ENCODE data around the gene ECM1.

Gene ECM1

DNA sequence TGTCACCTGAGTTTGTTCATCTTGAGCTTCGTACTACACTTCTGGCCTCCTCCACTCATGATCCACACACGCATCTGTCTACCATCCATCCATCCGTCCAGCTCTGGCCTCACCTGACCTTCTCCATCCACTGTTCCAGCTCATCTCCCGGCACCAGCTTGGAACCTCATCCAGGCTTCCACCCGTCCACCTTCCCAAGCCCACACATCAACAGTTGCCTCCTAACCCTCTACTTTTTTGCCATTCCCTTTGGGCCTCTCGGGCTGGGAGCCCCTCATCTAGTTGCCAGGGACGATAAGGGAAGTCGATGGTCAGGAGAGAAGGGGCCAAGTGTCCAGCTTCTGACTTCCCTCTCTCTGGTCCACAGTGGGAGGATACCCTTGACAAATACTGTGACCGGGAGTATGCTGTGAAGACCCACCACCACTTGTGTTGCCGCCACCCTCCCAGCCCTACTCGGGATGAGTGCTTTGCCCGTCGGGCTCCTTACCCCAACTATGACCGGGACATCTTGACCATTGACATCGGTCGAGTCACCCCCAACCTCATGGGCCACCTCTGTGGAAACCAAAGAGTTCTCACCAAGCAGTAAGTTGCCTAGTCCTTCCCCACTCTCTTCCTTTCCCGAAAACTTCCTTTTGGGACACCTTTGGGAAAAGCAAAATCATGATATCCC lies 4.2 kb downstream of the ECM1 start:
- Histone ChIP-seq H4K20me1 (ENCODE audit: insufficient read depth, low read length, poor library complexity, severe bottlenecking) (no peaks in the 10 kb centered on the region), H3F3A (ENCODE audit: low read depth) (no peaks in the 10 kb centered on the region), H3K9me3 (ENCODE audit: insufficient read depth, low read depth, low read length) (no peaks in the 10 kb centered on the region), H3K4me2 (ENCODE audit: low read depth, low read length, poor library complexity, severe bottlenecking) (no peak overlapping the region), H3K9me2 (replicated peaks; ENCODE audit: low read depth, low read length) (no peaks in the 10 kb centered on the region), H3K4me3 (ENCODE audit: low read length, poor library complexity, severe bottlenecking) (no peak overlapping the region), H3K4me1 (ENCODE audit: insufficient read depth, low read length, poor library complexity, severe bottlenecking) (peaks cover 6% of the 10 kb centered on the region), H3K27me3 (ENCODE audit: insufficient read depth, low read length, poor library complexity, severe bottlenecking) (no peaks in the 10 kb centered on the region), H3K79me2 (ENCODE audit: insufficient read depth, low read length) (no peaks in the 10 kb centered on the region), H2AFZ (ENCODE audit: low read length) (no peak overlapping the region), H3K9ac (ENCODE audit: low read depth, low read length, poor library complexity, severe bottlenecking) (no peak overlapping the region), H3K36me3 (ENCODE audit: insufficient read depth, low read length) (peaks cover under 1% of the 10 kb centered on the region; the same call in 1 of the 2 replicates)
- TF ChIP-seq EZH2phosphoT487 (IDR thresholded peaks at IDR 0.05; ENCODE audit: borderline replicate concordance), result no peak
- TF ChIP-seq, protein P1, sequence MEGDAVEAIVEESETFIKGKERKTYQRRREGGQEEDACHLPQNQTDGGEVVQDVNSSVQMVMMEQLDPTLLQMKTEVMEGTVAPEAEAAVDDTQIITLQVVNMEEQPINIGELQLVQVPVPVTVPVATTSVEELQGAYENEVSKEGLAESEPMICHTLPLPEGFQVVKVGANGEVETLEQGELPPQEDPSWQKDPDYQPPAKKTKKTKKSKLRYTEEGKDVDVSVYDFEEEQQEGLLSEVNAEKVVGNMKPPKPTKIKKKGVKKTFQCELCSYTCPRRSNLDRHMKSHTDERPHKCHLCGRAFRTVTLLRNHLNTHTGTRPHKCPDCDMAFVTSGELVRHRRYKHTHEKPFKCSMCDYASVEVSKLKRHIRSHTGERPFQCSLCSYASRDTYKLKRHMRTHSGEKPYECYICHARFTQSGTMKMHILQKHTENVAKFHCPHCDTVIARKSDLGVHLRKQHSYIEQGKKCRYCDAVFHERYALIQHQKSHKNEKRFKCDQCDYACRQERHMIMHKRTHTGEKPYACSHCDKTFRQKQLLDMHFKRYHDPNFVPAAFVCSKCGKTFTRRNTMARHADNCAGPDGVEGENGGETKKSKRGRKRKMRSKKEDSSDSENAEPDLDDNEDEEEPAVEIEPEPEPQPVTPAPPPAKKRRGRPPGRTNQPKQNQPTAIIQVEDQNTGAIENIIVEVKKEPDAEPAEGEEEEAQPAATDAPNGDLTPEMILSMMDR (conservative IDR thresholded peaks at IDR 0.05; ENCODE audit: low read length), result no peak

DNA sequence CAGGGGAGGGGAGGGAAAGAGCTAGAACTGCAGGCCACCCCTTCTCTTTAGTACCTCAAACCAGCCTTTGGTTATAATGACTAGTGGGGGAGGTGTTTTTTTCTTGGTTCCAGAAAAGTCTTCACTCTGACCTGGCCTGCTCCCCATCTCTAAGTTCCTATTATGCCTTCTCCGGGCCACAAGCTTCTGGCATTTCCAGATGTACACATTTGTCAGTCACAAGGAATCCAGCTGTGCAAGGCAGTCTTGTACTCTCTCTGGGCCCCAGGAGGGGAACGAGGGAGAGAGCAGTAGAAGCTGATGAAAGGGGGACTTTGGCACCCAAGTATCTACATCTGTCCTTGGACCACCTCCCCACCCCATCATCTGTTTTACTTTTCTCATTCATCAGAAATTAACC lies 4.9 kb downstream of the ECM1 start:
- Histone ChIP-seq H3K9ac (ENCODE audit: low read depth, low read length, poor library complexity, severe bottlenecking) (no peak overlapping the region), H3K4me1 (ENCODE audit: insufficient read depth, low read length, poor library complexity, severe bottlenecking) (peaks cover 11% of the 10 kb centered on the region)

DNA sequence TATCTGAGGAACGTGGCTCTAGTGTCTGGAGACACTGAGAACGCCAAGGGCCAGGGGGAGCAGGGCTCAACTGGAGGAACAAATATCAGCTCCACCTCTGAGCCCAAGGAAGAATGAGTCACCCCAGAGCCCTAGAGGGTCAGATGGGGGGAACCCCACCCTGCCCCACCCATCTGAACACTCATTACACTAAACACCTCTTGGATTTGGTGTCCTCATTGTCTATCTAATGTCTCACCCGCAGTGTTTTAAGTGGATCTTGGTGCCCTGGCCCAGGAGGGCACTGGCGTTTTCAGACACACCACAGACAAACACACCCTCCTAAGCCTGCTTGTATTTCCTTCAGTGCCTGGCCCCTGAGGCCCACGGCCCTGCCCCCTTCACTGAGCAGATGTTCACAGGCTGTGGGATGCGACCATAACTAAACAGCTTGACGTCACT lies 5.5 kb downstream of the ECM1 start:
- Histone ChIP-seq H3K79me2 (ENCODE audit: insufficient read depth, low read length) (no peaks in the 10 kb centered on the region), H2AFZ (ENCODE audit: low read length) (no peak overlapping the region)
- TF ChIP-seq, protein P1 (conservative IDR thresholded peaks at IDR 0.05; ENCODE audit: low read length), result no peak
- TF ChIP-seq EZH2phosphoT487 (IDR thresholded peaks at IDR 0.05; ENCODE audit: borderline replicate concordance), result no peak

More for the DNA sequence above, 4.9 kb downstream of the ECM1 start:
- H3K4me2 ChIP-seq (ENCODE audit: low read depth, low read length, poor library complexity, severe bottlenecking), result no peak overlapping the region
- no peaks in the 10 kb centered on the region for H3K79me2 ChIP-seq (ENCODE audit: insufficient read depth, low read length)
- no peaks in the 10 kb centered on the region for H3K27me3 ChIP-seq (ENCODE audit: insufficient read depth, low read length, poor library complexity, severe bottlenecking)
- H4K20me1 ChIP-seq (ENCODE audit: insufficient read depth, low read length, poor library complexity, severe bottlenecking), result no peaks in the 10 kb centered on the region
- no peaks in the 10 kb centered on the region for H3K36me3 ChIP-seq (ENCODE audit: insufficient read depth, low read length)
- no peak for TF ChIP-seq EZH2phosphoT487 (IDR thresholded peaks at IDR 0.05; ENCODE audit: borderline replicate concordance)
- TF ChIP-seq, protein P1 (conservative IDR thresholded peaks at IDR 0.05; ENCODE audit: low read length), result no peak
- no peaks in the 10 kb centered on the region for H3K9me2 ChIP-seq (replicated peaks; ENCODE audit: low read depth, low read length)
- no peaks in the 10 kb centered on the region for H3F3A ChIP-seq (ENCODE audit: low read depth)
- no peaks in the 10 kb centered on the region for H3K9me3 ChIP-seq (ENCODE audit: insufficient read depth, low read depth, low read length)
- H3K4me3 ChIP-seq (ENCODE audit: low read length, poor library complexity, severe bottlenecking), result no peak overlapping the region
- no peak overlapping the region for H2AFZ ChIP-seq (ENCODE audit: low read length)

More for the DNA sequence above, 5.5 kb downstream of the ECM1 start:
- Histone ChIP-seq H3K9me2 (replicated peaks; ENCODE audit: low read depth, low read length) (no peaks in the 10 kb centered on the region), H3F3A (ENCODE audit: low read depth) (no peaks in the 10 kb centered on the region), H3K4me2 (ENCODE audit: low read depth, low read length, poor library complexity, severe bottlenecking) (no peak overlapping the region), H3K9me3 (ENCODE audit: insufficient read depth, low read depth, low read length) (no peaks in the 10 kb centered on the region), H3K27me3 (ENCODE audit: insufficient read depth, low read length, poor library complexity, severe bottlenecking) (no peaks in the 10 kb centered on the region), H4K20me1 (ENCODE audit: insufficient read depth, low read length, poor library complexity, severe bottlenecking) (no peaks in the 10 kb centered on the region), H3K4me3 (ENCODE audit: low read length, poor library complexity, severe bottlenecking) (no peak overlapping the region), H3K4me1 (ENCODE audit: insufficient read depth, low read length, poor library complexity, severe bottlenecking) (peaks cover 11% of the 10 kb centered on the region), H3K36me3 (ENCODE audit: insufficient read depth, low read length) (no peaks in the 10 kb centered on the region), H3K9ac (ENCODE audit: low read depth, low read length, poor library complexity, severe bottlenecking) (no peak overlapping the region)
